HL-60 (cell line): ENCODE measurements around the gene ASPN.

Experiments
- TF ChIP-seq, protein P1 (sequence below): IDR thresholded peaks from one replicate; pipeline ENCODE4 v1.5.1; 2011; ENCODE audit warnings: low read length, control low read depth, inconsistent platforms; ENCODE audit not compliant: insufficient read depth
- TF ChIP-seq, protein P2 (sequence below): IDR thresholded peaks from 2 replicates; pipeline ENCODE4 v1.6.1; 2012; ENCODE audit warnings: low read depth; ENCODE audit not compliant: insufficient replicate concordance

DNA sequence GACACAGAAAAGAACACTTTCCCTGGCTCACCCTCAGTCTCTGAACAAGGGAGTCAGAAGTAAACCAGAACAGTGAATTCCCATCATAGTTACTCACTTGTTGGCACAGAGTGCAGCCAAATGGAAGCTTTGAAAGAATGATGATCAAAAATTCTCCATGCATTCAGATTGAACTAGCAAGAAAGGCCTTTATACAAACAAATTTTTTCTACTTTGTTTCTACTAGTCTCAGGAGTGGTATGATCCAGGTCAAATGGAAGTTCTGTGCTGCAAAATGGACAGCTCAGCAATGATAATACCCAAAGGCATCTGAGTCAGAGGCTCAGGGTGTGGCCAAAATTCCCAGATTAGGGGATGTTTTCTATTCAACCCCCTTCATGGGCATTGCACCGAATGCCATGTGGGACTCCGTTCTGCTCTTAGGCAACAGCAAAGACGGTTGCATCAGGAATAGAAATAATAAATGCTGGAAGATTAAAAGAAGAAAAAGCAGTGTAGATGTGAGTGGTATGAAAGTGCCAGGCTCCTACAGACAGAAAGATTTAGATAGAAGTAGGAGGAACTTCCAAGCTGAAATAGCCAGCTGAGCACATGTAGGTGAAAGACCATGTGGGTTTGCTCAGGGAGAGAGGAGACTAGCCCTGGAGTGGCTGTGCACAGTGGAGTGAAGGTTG lies 24.0 kb upstream of the ASPN start:
- TF ChIP-seq, protein P1, sequence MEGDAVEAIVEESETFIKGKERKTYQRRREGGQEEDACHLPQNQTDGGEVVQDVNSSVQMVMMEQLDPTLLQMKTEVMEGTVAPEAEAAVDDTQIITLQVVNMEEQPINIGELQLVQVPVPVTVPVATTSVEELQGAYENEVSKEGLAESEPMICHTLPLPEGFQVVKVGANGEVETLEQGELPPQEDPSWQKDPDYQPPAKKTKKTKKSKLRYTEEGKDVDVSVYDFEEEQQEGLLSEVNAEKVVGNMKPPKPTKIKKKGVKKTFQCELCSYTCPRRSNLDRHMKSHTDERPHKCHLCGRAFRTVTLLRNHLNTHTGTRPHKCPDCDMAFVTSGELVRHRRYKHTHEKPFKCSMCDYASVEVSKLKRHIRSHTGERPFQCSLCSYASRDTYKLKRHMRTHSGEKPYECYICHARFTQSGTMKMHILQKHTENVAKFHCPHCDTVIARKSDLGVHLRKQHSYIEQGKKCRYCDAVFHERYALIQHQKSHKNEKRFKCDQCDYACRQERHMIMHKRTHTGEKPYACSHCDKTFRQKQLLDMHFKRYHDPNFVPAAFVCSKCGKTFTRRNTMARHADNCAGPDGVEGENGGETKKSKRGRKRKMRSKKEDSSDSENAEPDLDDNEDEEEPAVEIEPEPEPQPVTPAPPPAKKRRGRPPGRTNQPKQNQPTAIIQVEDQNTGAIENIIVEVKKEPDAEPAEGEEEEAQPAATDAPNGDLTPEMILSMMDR = no peak
- TF ChIP-seq, protein P2, sequence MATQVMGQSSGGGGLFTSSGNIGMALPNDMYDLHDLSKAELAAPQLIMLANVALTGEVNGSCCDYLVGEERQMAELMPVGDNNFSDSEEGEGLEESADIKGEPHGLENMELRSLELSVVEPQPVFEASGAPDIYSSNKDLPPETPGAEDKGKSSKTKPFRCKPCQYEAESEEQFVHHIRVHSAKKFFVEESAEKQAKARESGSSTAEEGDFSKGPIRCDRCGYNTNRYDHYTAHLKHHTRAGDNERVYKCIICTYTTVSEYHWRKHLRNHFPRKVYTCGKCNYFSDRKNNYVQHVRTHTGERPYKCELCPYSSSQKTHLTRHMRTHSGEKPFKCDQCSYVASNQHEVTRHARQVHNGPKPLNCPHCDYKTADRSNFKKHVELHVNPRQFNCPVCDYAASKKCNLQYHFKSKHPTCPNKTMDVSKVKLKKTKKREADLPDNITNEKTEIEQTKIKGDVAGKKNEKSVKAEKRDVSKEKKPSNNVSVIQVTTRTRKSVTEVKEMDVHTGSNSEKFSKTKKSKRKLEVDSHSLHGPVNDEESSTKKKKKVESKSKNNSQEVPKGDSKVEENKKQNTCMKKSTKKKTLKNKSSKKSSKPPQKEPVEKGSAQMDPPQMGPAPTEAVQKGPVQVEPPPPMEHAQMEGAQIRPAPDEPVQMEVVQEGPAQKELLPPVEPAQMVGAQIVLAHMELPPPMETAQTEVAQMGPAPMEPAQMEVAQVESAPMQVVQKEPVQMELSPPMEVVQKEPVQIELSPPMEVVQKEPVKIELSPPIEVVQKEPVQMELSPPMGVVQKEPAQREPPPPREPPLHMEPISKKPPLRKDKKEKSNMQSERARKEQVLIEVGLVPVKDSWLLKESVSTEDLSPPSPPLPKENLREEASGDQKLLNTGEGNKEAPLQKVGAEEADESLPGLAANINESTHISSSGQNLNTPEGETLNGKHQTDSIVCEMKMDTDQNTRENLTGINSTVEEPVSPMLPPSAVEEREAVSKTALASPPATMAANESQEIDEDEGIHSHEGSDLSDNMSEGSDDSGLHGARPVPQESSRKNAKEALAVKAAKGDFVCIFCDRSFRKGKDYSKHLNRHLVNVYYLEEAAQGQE = no peak
